Retina (tissue), 1 donor: Measurements from ENCODE around the gene MAPKAPK3.

Experiments
- DNase-seq: peaks from one replicate; pipeline ENCODE4 v3.0.0-alpha.2; 2016

MAPKAPK3 gene

GRCh38 chr3:50628601-50629000, 11.7 kb downstream of the MAPKAPK3 start:
- DNase-seq, result no peak

GRCh38 chr3:50630394-50630793, 13.4 kb downstream of the MAPKAPK3 start:
- DNase-seq, result no peak

- peak; percentile 74 for DNase-seq
Observed at GRCh38 chr3:50630877-50631276, 13.9 kb downstream of the MAPKAPK3 start.

- no peak for DNase-seq
Observed at GRCh38 chr3:50632450-50632849, 15.5 kb downstream of the MAPKAPK3 start.

GRCh38 chr3:50633230-50633790, 16.4 kb downstream of the MAPKAPK3 start:
- DNase-seq, result no peak

GRCh38 chr3:50635066-50635465, 18.1 kb downstream of the MAPKAPK3 start:
- no peak for DNase-seq

DNA sequence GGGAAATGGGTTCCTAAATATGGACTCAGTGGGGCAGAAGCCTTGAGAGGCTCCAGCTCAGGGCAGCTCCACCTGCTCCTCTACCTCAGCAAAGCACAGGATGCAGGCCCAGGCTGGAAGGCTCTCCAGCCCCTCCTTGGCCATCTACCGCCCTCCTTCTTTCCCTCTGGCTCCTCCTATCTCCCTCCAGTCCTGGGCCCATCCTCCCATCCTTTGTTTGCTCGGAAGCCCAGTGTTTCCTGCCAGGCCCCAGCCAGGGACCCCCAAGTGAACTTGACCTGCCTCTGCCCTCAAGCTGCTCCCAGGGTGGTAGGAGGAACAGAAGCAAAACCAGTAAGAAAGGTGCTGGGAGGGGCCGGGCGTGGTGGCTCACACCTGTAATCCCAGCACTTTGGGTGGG, 20.1 kb downstream of the MAPKAPK3 start:
- peak; percentile 30 for DNase-seq

- DNase-seq, result no peak
Observed at GRCh38 chr3:50637945-50638344, 21.0 kb downstream of the MAPKAPK3 start.

DNA sequence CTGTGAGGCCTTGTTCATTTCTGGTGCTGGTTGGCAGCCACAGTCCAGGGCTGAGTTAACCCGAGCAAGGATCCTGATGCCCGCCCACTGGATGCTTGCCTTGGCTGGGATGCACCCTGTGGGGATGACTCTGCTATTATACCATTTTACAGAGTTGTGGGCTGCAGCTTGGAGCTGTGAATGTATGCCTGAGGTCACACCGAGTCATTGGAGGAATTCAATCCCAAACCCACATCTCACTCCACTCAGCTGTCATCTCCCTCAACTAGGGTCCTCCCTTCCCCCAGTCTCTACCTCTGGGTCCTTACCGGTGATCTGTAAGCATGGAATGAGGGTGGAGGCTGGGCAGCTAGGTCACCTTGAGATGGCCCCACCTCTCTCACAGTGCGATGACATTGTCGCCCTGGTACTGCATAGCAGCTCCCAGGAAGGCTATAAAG, 22.1 kb downstream of the MAPKAPK3 start:
- no peak for DNase-seq

DNA sequence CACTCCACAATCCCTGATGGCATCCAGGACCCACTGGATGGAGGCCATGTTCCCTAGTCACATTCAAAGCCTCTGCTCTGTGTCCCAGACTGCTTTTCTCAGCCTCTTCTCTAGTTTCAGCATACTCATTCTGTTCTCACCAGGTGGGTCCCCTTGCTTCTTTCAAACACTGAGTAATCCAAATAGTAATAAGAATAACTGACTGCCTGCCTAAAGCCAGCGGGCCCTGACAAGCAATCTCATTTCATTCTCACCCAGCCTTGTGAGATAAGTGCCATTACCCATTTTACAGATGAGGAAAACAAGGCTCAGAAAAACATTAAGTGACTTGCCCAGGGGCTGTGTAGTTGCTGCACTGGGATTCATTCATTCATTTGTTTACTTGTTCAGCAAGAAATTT, 25.4 kb downstream of the MAPKAPK3 start:
- DNase-seq, result no peak

- DNase-seq, result no peak
Observed at GRCh38 chr3:50644561-50644960, 27.6 kb downstream of the MAPKAPK3 start.

- no peak for DNase-seq
Observed at GRCh38 chr3:50645378-50645777, 28.4 kb downstream of the MAPKAPK3 start.

- DNase-seq, result peak; percentile 62
Observed at GRCh38 chr3:50648313-50648712, 31.4 kb downstream of the MAPKAPK3 start.

DNA sequence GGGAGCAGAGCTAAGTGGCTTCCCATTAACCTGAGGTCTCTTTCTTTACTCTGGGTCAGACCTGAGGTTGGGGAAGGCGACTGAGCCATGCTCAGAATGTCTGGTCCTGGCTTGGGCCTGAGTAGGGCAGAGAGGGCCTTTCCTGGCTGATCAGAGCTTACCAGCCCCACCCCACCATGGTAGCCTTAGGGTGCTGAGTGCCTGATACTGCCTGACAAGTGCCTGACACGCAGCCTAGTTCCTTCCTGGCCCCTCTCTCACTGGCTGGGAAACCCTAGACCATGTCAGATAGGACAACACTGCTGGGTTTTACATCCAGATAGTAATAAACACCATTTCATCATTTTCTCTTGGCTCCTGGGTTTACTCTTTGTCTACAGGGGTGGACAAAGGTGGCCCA, 32.0 kb downstream of the MAPKAPK3 start:
- no peak for DNase-seq

DNA sequence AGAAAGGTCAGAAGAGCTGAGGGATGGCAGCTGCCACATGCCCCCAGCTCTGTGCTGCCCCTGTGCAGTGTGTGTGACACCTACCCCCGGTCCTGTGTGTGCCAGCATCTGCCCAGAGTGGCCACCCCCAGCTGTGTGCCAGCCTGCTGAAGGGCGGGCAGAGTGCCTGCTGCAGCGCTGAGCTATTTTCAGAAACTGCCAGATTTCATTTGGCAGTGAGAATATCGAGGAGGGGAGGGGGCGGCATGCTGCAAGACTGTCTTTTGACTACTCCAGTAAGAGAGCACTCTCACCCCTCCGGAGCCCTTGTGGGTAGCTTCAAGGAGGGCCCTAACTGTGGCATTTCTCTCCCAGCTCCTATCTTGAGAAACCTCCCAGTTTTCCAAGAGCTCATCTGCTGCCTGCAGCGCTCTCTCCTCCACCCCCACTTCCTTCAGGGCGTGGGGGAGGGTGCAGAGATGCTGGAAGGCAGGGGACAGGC, 32.5 kb downstream of the MAPKAPK3 start:
- no peak for DNase-seq

DNA sequence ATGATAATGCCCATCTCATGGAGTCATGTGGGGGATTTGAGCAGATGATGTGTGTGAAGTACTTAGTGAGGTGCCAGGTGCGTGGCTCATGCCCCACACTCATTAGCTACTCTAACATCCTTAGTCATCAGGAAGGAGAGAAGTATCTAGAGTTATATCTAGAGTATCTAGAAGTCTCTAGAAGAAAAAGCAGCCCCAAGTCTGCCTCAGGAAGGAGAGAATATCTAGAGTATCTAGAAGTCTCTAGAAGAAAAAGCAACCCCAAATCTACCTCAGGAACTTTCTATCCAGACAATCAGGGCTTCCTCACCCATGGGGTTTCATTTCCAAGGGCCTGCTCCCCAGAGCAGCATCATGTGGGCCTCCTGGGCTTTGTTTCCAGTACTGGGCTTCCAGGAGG, 33.1 kb downstream of the MAPKAPK3 start:
- no peak for DNase-seq

GRCh38 chr3:50651445-50651844, 34.5 kb downstream of the MAPKAPK3 start:
- no peak for DNase-seq

GRCh38 chr3:50651920-50652529, 35.1 kb downstream of the MAPKAPK3 start:
- no peak for DNase-seq

GRCh38 chr3:50652709-50653108, 35.8 kb downstream of the MAPKAPK3 start:
- DNase-seq, result no peak

DNA sequence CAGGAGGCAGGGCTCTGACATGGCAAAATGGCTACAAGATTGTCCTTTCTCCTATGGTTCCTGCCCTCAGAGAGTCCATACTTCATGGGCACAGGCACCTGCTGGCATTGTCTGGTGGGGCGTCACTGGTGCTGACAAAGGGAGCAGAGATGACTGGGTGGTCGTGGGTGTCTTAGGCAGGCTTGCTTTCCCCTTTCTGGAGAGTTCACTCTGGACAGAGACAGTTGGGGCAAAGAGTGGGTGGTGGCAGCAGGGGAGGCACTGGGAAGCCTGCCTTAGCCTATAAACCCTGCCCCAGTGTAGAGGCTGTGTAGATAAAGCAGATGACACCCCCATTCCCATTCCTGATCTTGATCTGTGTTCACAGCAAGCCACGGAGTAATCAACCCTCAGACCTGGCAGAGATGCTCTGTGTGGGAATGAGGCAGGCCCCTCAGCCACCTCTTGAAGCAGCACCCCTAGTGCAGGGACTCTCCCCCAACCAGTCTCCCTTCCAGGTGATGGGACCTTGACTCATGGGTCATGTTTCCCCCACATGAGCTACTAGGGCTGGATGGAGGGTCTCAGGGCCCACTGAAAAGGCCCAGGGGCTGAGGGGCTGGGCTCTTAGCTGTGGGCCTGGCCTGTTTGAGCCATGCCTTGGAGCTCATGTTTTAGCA, 37.1 kb downstream of the MAPKAPK3 start:
- DNase-seq, result no peak

GRCh38 chr3:50655009-50655830, 38.3 kb downstream of the MAPKAPK3 start:
- no peak for DNase-seq

GRCh38 chr3:50656417-50657195, 39.7 kb downstream of the MAPKAPK3 start:
- DNase-seq, result no peak

GRCh38 chr3:50657407-50657806, 40.5 kb downstream of the MAPKAPK3 start:
- no peak for DNase-seq
